Umbilical cord (tissue), 2 donors: ENCODE data around the gene PARP2. TPM values are rescaled to one million over a fixed set of nuclear protein-coding genes. Genes with fewer than 3 reads are reported as not detected.
"Not testable (repeated sequence)": the region's sequence is repeated elsewhere in the genome, so short reads cannot be mapped to it uniquely, and the experiment has no call there.

ENCODE experiments used
- DNase-seq: peaks from one replicate; pipeline ENCODE4 v3.0.0-alpha.2; 2015; ENCODE audit warnings: low spot score
- total RNA-seq: library from RNA; depleted of rRNA; stranded (reverse); fragments of >200 nt; gene quantifications from one replicate; pipeline ENCODE4 v1.2.3, GENCODE V29; 2014; ENCODE audit warnings: low replicate concordance; ENCODE audit not compliant: insufficient read depth

The PARP2 gene, protein sequence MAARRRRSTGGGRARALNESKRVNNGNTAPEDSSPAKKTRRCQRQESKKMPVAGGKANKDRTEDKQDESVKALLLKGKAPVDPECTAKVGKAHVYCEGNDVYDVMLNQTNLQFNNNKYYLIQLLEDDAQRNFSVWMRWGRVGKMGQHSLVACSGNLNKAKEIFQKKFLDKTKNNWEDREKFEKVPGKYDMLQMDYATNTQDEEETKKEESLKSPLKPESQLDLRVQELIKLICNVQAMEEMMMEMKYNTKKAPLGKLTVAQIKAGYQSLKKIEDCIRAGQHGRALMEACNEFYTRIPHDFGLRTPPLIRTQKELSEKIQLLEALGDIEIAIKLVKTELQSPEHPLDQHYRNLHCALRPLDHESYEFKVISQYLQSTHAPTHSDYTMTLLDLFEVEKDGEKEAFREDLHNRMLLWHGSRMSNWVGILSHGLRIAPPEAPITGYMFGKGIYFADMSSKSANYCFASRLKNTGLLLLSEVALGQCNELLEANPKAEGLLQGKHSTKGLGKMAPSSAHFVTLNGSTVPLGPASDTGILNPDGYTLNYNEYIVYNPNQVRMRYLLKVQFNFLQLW
- total RNA-seq: 11.3 TPM

DNA sequence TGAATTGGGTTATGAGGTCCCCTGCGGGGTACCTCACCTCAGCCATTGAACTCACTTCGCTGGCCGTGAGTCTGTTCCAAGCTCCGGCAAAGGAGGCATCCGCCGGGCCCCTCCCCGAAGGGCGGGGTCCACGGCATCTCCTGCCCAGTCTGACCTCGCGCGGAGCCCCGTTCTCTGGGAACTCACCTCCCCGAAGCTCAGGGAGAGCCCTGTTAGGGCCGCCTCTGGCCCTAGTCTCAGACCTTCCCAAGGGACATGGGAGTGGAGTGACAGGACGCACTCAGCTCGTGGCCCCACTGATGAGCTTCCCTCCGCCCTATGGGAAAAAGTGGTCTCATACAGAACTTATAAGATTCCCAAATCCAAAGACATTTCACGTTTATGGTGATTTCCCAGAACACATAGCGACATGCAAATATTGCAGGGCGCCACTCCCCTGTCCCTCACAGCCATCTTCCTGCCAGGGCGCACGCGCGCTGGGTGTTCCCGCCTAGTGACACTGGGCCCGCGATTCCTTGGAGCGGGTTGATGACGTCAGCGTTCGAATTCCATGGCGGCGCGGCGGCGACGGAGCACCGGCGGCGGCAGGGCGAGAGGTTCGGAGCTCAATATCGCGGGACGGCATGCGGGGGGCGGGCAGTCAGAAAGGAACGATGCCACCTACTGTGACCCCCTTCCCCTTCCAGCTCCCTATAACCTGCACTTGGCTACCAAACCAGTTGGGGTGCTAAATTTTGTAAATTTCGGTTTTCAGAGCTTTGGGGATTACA lies at the start of gene PARP2:
TSS of gene PARP2 (plus strand) at position 544 of the 770 bp plus-strand sequence. CDS start at position 551, 7 bp downstream.
- DNase-seq: peak; percentile 100

GRCh38 chr14:20294636-20295035 lies 48.8 kb upstream of the PARP2 start:
- no peak for DNase-seq

- DNase-seq: no peak
These were observed 48.4 kb upstream of the PARP2 start for GRCh38 chr14:20295067-20295466.

GRCh38 chr14:20302042-20302755 lies 41.2 kb upstream of the PARP2 start:
- DNase-seq: no peak

GRCh38 chr14:20305265-20306078 lies 38.0 kb upstream of the PARP2 start, which contains the start of gene TTC5:
TSS of gene TTC5 (minus strand) at chr14:20305951. CDS start at chr14:20305937, 14 bp downstream.
- DNase-seq: peak; percentile 93

DNA sequence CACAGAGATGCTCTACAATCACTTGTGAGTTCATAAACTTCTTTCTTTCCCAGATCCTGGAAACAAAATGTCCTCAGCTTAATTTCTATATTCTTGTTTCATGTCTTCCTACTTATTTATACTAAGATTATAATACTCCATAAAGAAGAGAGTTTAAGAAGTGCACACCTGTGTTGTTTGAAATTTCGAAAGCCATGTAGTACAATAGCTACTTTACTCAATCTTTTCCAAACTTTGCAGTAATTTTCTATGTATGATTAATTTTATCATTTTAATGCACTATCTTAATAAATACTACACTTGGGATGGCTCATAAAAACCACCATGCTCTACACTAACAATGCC lies 37.4 kb upstream of the PARP2 start:
- no peak for DNase-seq

DNA sequence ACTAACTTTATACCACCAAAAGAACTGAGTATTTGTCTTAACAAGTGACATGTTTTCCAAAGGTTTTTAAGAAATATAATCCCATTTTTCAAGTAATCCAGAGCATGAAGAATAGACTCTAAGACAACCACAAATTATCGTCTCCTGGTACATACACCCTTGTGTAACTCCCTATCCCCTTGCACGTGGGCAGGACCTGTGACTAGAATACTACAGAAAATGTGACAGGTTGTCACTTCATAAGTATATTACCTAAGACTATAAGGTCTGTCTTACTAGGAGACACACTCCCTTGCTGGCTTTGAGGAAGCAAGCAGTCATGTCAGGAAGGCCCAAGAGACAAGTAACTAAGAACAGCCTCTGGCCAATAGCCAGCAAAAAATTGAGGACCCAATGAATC lies 29.4 kb upstream of the PARP2 start:
- no peak for DNase-seq

DNA sequence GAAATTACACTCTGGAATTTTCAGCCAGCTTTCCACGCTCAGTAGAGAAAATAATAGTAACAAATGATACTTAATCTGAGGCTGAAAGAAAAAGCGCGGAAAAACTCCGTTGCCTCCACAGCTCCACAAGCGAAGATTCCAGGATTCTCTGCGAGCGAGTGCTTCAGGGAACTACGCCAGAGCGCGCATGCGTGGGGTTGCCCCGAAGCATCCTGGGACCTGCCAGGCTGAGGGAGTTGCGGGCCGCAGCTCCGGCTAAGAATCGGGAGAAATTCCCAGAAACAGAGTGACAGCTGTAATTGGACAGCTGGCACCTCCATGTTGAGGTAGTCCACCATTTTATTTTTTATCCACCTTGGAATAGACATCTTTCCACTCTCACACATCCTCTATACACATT lies 25.7 kb upstream of the PARP2 start:
- DNase-seq: no peak

GRCh38 chr14:20327005-20327869 lies 16.2 kb upstream of the PARP2 start:
- DNase-seq: peak; percentile 79

- DNase-seq: no peak
These were observed 14.7 kb upstream of the PARP2 start for GRCh38 chr14:20328705-20329104.

DNA sequence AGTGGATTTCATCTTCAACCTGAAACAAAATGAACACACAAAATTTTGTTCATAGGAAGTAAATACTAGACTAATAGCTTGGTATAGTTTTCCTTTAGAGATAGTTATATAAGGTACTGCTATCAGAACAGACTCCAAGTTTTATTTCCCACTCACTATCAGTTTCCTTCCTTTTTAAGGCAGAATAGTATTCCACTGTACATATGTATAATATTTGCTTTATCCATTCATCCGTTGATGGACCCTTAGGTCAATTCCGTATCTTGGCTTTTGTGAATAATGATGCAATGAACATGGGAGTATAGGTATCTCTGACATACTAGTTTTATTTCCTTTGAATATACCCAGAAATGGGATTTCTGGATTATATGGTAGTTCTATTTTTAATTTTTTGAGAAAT lies 14.1 kb upstream of the PARP2 start:
- DNase-seq: no peak

- DNase-seq: no peak
These were observed 12.3 kb upstream of the PARP2 start for GRCh38 chr14:20331053-20331613.

DNA sequence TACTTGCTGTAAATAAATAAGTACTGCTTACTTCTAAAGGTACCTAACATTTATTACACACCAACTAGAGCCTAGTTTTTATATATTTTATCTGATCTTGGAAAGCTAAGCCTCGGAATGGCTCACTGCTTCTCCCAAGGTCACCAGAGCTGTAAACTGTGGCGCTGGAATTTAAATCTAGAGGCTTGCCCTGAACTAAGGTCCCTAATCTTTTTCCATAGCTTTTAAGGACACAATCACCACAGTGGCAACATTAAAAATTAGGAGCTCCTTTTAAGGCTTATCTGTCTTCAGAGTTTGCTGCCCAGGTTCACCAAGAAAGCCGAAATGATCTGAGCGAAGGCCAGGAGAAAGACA lies 11.0 kb upstream of the PARP2 start:
- DNase-seq: no peak

DNA sequence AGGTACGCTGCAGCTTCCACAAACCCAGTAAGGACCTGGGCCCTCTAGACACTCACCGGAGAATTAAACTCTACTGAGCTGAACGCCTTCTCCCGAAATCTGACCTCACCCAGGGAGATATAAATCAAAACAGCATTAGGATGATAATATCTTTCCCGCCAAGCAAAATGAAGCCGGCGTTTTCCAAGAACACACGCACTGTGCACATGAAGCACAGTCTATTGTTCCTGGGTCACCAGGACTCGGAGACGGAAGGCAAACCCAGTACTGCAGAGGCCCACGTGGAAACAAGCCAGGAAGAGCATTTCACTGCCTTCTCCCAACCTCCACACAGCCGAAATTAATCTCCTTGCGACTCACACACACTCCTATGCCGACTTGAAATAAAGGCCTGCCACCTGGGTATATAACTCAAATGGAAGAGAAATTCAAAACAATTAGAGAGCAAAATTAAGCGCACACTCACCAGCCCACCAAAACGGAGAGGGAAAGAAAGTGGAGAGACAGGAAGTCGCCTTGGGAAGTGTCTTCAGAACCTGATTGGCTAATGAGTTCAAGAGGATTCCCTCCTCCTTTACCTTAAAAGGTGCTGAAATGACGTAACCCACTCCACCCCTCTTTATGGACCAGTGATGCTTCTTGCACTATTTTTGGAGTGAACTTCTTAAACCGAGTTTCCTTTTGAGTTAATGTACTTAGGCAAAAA lies 10.5 kb upstream of the PARP2 start, which contains the start of gene CCNB1IP1:
TSS of gene CCNB1IP1 (minus strand) at position 492 of the 706 bp plus-strand sequence. CDS start 16,756 bp downstream, outside the sequence.
- peak; percentile 96 for DNase-seq

DNA sequence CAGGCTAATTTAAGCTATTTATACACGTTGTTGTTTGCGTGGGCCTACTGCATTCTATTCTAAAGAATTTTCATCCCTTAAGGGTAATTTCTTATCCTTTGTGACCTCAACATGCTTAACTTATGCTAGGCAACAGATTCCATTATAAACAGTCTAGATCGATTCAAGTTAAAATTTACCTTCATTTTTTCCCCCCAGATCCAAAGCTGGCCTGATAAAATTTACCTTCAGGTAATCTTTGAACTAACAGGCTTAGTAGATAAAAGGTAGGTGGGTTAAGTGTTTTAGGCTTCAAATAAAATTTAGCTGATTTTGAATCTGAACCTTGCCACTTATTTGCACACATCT lies 10.0 kb upstream of the PARP2 start:
- DNase-seq: no peak

- DNase-seq: no peak
These were observed 9.4 kb upstream of the PARP2 start for GRCh38 chr14:20334017-20334416.

DNA sequence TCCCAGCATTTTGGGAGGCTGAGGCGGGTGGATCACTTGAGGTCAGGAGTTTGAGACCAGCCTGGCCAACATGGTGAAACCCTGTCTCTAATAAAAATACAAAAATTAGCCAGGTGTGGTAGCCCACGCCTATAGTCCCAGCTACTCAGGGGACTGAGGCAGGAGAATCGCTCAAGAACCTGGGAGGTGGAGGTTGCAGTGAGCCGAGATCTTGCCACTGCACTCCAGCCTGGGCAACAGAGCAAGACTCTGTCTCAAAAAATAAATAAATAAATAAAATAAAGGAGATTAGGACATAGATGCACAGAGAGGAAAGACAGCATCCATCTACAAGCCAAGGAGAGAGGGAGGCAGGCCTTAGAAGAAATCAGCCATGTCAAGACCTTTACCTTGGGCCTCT lies 2.4 kb upstream of the PARP2 start:
- DNase-seq: not testable (repeated sequence)

- no peak for DNase-seq
These were observed 1.8 kb upstream of the PARP2 start for GRCh38 chr14:20341646-20342045.

DNA sequence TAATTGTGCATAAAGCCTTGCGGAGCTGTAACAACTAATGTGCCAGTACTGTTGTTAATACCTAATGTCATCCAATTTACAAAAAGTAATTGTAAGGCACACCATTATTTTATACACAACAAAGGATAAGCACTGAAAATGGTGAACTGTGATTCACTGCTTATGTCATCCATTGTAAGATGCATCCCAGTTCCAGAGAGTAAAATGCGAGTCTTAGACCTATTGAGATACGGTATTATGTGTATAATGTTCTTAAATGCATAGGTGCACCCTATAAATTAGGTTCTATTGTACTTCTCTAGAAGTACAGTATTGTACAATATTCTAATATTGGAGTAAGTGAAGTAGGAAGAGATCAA lies 406 bp downstream of the PARP2 start:
- DNase-seq: no peak
